K562 (cell line): ENCODE data around the gene GLP2R.

Source experiments
- MNT ChIP-seq, 2 experiments: fragments of 450-650 bp; conservative IDR thresholded peaks; 2 replicates each; pipeline ENCODE4 v1.6.1; 2017; ENCODE audit warnings: mild to moderate bottlenecking in 2 of 2, moderate library complexity in 2 of 2
- PATZ1 ChIP-seq: fragments of 250-450 bp; sonication (Bioruptor Pico); IDR thresholded peaks from 2 replicates; pipeline ENCODE4 v1.5.0; 2020; ENCODE audit warnings: mild to moderate bottlenecking, borderline replicate concordance
- POLR2AphosphoS5 ChIP-seq: IDR thresholded peaks from 2 replicates; pipeline ENCODE4 v1.6.1; 2011; ENCODE audit warnings: mild to moderate bottlenecking, low read depth, low read length, moderate library complexity; ENCODE audit not compliant: control insufficient read depth, insufficient read depth

GRCh38 chr17:9886141-9886930, 60.6 kb downstream of the GLP2R start:
- no peak for TF ChIP-seq MNT (conservative IDR thresholded peaks at IDR 0.05)
- TF ChIP-seq PATZ1 (CRISPR knock-in tag): no peak
- TF ChIP-seq POLR2AphosphoS5: no peak
